Fibroblast of lung (primary cell): Measurements from ENCODE around the gene SH3BP2. TPM values are rescaled to one million over a fixed set of nuclear protein-coding genes. Genes with fewer than 3 reads are reported as not detected.

Experiments
- DNase-seq, 2 donors: peaks; one replicate each; pipeline versions ENCODE4 v3.0.0 to v3.0.0-alpha.2; 2010; ENCODE audit warnings: low read depth in 2 of 2
- H2AFZ ChIP-seq: 2 replicates; pipeline ENCODE4 v1.5.1; 2012; ENCODE audit warnings: low read length, control low read depth, inconsistent platforms
- H3K27ac ChIP-seq: 2 replicates; pipeline ENCODE4 v1.5.1; 2011; ENCODE audit warnings: low read length, control low read depth; ENCODE audit not compliant: insufficient read depth
- H3K27me3 ChIP-seq: 2 replicates; pipeline ENCODE4 v1.5.1; 2011; ENCODE audit warnings: mild to moderate bottlenecking, low read length; ENCODE audit not compliant: control insufficient read depth, insufficient read depth
- H3K36me3 ChIP-seq: 2 replicates; pipeline ENCODE4 v1.5.1; 2011; ENCODE audit warnings: low read length; ENCODE audit not compliant: control insufficient read depth, insufficient read depth
- H3K4me1 ChIP-seq: 2 replicates; pipeline ENCODE4 v1.5.1; 2011; ENCODE audit warnings: low read length; ENCODE audit not compliant: control insufficient read depth, insufficient read depth; ENCODE audit errors: extremely low read depth
- H3K4me2 ChIP-seq: 2 replicates; pipeline ENCODE4 v1.5.1; 2011; ENCODE audit warnings: low read length, control low read depth; ENCODE audit not compliant: insufficient read depth; ENCODE audit errors: extremely low read depth
- H3K4me3 ChIP-seq, 4 experiments: fragments of 200-600 bp in 1 of 4; sonication (generic) in 1 of 4; replicated peaks in 1 of 4; 2 replicates each; pipeline ENCODE4 v1.5.1; 2011 to 2016; ENCODE audit warnings: low read length in 4 of 4, low read depth in 3 of 4, mild to moderate bottlenecking in 3 of 4, control low read depth in 2 of 4, inconsistent platforms in 1 of 4, mixed read lengths in 1 of 4; ENCODE audit not compliant: insufficient read depth in 1 of 4; ENCODE audit errors: control extremely low read depth in 1 of 4
- H3K79me2 ChIP-seq: 2 replicates; pipeline ENCODE4 v1.5.1; 2012; ENCODE audit warnings: mild to moderate bottlenecking, low read length, inconsistent platforms; ENCODE audit not compliant: control insufficient read depth, insufficient read depth
- H3K9ac ChIP-seq: 2 replicates; pipeline ENCODE4 v1.5.1; 2011; ENCODE audit warnings: mild to moderate bottlenecking, low read length, control low read depth; ENCODE audit not compliant: insufficient read depth
- H3K9me3 ChIP-seq: 2 replicates; pipeline ENCODE4 v1.5.1; 2012; ENCODE audit warnings: low read depth, low read length; ENCODE audit not compliant: control insufficient read depth, insufficient read depth
- H4K20me1 ChIP-seq: 2 replicates; pipeline ENCODE4 v1.5.1; 2011; ENCODE audit warnings: low read length; ENCODE audit not compliant: control insufficient read depth, insufficient read depth; ENCODE audit errors: extremely low read depth
- CTCF ChIP-seq, 2 donors: IDR thresholded peaks in 1 of 2; conservative IDR thresholded peaks in 1 of 2; 1 replicate in 1 of 2; 2 replicates in 1 of 2; pipeline ENCODE4 v1.5.1; 2011 to 2012; ENCODE audit warnings: low read length in 2 of 2, control low read depth in 1 of 2, inconsistent platforms in 1 of 2, low read depth in 1 of 2, mild to moderate bottlenecking in 1 of 2
- EZH2 ChIP-seq: IDR thresholded peaks from 2 replicates; pipeline ENCODE4 v1.5.1; 2012; ENCODE audit warnings: low read length, control low read depth, mild to moderate bottlenecking; ENCODE audit errors: missing control alignments
- polyA plus RNA-seq, 2 donors: library from polyadenylated mRNA; depleted of rRNA in 1 of 2; stranded (reverse) in 1 of 2; unstranded in 1 of 2; fragments of >200 nt; gene quantifications; 2 replicates each; pipeline ENCODE4 v1.2.1, GENCODE V29; 2011 to 2012; ENCODE audit warnings: missing spikeins in 1 of 2
- total RNA-seq: library from RNA; depleted of rRNA; stranded (reverse); fragments of >200 nt; gene quantifications from 2 replicates; pipeline ENCODE4 v1.2.1, GENCODE V29; 2014

SH3BP2 gene
- total and polyA plus RNA-seq, 2 donors (not counting 1 experiment from before 2014, with no cell fraction given) = 8.6 to 14.1 TPM

GRCh38 chr4:2866160-2866861 lies 73.4 kb downstream of the SH3BP2 start:
- peaks cover 4% of the 10 kb centered on the region for H4K20me1 ChIP-seq

GRCh38 chr4:2866891-2867290 lies 74.0 kb downstream of the SH3BP2 start:
- Histone ChIP-seq H3K36me3 (no peaks in the 10 kb centered on the region), H3K4me2 (peak overlapping the region; percentile 92), H4K20me1 (peaks cover 2% of the 10 kb centered on the region), H3K79me2 (peaks cover 89% of the 10 kb centered on the region), H3K27me3 (no peaks in the 10 kb centered on the region), H3K4me1 (peaks cover 19% of the 10 kb centered on the region), H3K9ac (no peak overlapping the region), H2AFZ (no peak overlapping the region), H3K4me3 (no peak overlapping the region), H3K9me3 (no peaks in the 10 kb centered on the region), H3K27ac (no peak overlapping the region)
- DNase-seq = peak in 1 of 2 donors; percentile 60
- TF ChIP-seq CTCF (conservative IDR thresholded peaks at IDR 0.05 in 1 of 2, IDR thresholded peaks at IDR 0.05 in 1 of 2; ENCODE audit: low read depth in 1 of 2, low read length in 2 of 2) (no peak), EZH2 (no peak)

More at GRCh38 chr4:2866160-2866861, 73.4 kb downstream of the SH3BP2 start:
- peaks cover 88% of the 10 kb centered on the region for H3K79me2 ChIP-seq
- no peak overlapping the region for H3K27ac ChIP-seq
- no peak for DNase-seq
- H3K4me2 ChIP-seq = no peak overlapping the region
- H3K36me3 ChIP-seq = no peaks in the 10 kb centered on the region
- no peak for TF ChIP-seq EZH2
- no peak for TF ChIP-seq CTCF (conservative IDR thresholded peaks at IDR 0.05 in 1 of 2, IDR thresholded peaks at IDR 0.05 in 1 of 2; ENCODE audit: low read depth in 1 of 2, low read length in 2 of 2)
- no peaks in the 10 kb centered on the region for H3K27me3 ChIP-seq
- no peaks in the 10 kb centered on the region for H3K9me3 ChIP-seq
- H3K4me1 ChIP-seq = peaks cover 20% of the 10 kb centered on the region
- H3K4me3 ChIP-seq = no peak overlapping the region
- no peak overlapping the region for H3K9ac ChIP-seq
- H2AFZ ChIP-seq = no peak overlapping the region

DNA sequence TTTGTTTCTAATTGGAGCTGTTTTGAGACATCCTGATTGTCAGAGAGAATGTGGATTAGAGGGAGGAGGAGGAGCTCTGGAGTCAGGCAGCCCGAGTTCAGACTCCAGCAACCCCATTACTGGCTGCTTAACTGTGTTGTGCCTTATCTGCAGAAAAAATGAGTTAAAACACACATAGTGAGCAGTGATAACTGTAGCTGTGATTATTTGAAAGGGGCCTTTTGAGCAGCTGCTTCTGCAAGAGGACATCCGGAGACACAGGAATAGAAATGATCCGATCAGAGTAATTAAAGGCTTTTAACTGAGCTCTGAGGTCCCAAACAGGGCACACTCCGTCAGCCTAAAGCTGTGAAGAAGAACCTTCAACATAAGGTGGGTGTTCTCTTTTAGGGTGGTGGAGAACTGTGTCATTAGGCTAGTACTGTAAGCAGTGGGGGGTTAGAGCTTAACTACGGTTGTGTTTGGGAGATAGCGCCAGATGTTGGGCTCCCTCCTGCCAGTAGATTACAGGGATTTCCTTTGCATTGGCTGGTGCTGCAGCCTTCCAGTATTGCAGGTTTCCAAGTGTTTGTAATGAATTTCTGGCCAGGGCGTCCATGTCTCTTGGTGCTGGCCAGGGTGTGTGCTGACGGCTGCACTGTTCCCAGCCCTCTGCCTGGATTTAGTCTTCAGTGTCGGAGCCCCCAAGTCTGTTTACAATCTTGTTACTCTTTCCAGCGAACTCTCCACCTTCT lies 75.0 kb downstream of the SH3BP2 start:
- Histone ChIP-seq H4K20me1 (no peaks in the 10 kb centered on the region), H2AFZ (no peak overlapping the region), H3K4me1 (peaks cover 12% of the 10 kb centered on the region), H3K27ac (peak overlapping the region; percentile 48), H3K79me2 (peaks cover 90% of the 10 kb centered on the region), H3K9ac (no peak overlapping the region), H3K36me3 (no peaks in the 10 kb centered on the region), H3K9me3 (no peaks in the 10 kb centered on the region), H3K27me3 (no peaks in the 10 kb centered on the region), H3K4me3 (peak overlapping the region; percentile 32 to 55 (median 41)), H3K4me2 (peak overlapping the region; percentile 92)
- TF ChIP-seq EZH2 (no peak), CTCF (conservative IDR thresholded peaks at IDR 0.05 in 1 of 2, IDR thresholded peaks at IDR 0.05 in 1 of 2; ENCODE audit: low read depth in 1 of 2, low read length in 2 of 2) (no peak)
- DNase-seq = peak; percentile 34 to 61
